Ishikawa (cell line): Measurements from ENCODE around the gene DPEP2NB.

Experiments used
- CEBPB ChIP-seq: IDR thresholded peaks from 2 replicates; pipeline ENCODE4 v1.6.1; 2012
- EP300 ChIP-seq: IDR thresholded peaks from 2 replicates; pipeline ENCODE4 v1.6.1; 2012; ENCODE audit warnings: borderline replicate concordance
- RAD21 ChIP-seq: IDR thresholded peaks from 2 replicates; pipeline ENCODE4 v1.6.1; 2012; ENCODE audit warnings: low read depth
- REST ChIP-seq: IDR thresholded peaks from 2 replicates; pipeline ENCODE4 v1.6.1; 2012; ENCODE audit warnings: low read depth, mild to moderate bottlenecking
- TAF1 ChIP-seq: IDR thresholded peaks from 2 replicates; pipeline ENCODE4 v1.6.1; 2012; ENCODE audit warnings: low read depth, mild to moderate bottlenecking
- TF ChIP-seq, protein P1 (sequence below): IDR thresholded peaks from 2 replicates; pipeline ENCODE4 v1.6.1; 2012
- TF ChIP-seq, protein P2 (sequence below): IDR thresholded peaks from 2 replicates; pipeline ENCODE4 v1.6.1; 2012

DNA sequence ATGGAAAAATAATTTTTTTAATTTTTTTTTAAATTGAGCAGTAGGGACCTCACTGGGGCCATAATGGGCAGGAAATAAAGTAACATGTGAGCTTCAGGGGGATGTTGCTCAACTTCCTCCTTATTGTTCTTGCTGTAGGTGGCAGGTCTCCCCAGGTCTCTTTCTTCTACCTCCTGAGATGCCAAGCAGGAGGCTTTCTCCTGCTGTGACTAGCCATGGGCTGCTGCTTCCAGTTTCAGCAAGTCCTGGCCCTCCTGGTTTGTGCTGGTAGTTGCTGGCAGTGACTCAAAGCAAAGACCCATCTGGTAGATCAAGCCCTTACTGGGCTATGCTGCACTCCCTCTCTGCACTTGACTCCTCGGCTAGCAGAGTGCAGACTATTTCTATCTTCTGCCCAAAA is 2.3 kb downstream of the DPEP2NB start:
- TF ChIP-seq CEBPB (peak; percentile 92), RAD21 (no peak; the same call in 1 of the 2 replicates), TAF1 (no peak), REST (no peak), EP300 (peak; percentile 20; the same call in 1 of the 2 replicates)
- TF ChIP-seq, protein P1, sequence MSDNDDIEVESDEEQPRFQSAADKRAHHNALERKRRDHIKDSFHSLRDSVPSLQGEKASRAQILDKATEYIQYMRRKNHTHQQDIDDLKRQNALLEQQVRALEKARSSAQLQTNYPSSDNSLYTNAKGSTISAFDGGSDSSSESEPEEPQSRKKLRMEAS = no peak
- TF ChIP-seq, protein P2, sequence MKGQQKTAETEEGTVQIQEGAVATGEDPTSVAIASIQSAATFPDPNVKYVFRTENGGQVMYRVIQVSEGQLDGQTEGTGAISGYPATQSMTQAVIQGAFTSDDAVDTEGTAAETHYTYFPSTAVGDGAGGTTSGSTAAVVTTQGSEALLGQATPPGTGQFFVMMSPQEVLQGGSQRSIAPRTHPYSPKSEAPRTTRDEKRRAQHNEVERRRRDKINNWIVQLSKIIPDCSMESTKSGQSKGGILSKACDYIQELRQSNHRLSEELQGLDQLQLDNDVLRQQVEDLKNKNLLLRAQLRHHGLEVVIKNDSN = no peak
